GM23338 (cell line): ENCODE measurements around the gene ABI3. TPM values are rescaled to one million over a fixed set of nuclear protein-coding genes. Genes with fewer than 3 reads are reported as not detected.

Source experiments
- ATAC-seq: fragments of 200-7000 bp; cut with Tn5 transposase; 3 replicates; pipeline ENCODE4 v1.9.1; 2020
- DNase-seq: peaks from one replicate; pipeline ENCODE4 v3.0.0-alpha.2; 2015; ENCODE audit warnings: low spot score
- H2AFZ ChIP-seq: fragments of 200-600 bp; sonication (generic); 2 replicates; pipeline ENCODE4 v1.8.0; 2016; ENCODE audit warnings: antibody characterized with exemption, mild to moderate bottlenecking, moderate library complexity
- H3F3A ChIP-seq: fragments of 200-600 bp; sonication (generic); replicated peaks from 2 replicates; pipeline ENCODE4 v1.8.0; 2017; ENCODE audit warnings: antibody characterized with exemption, mixed run types, low read depth
- H3K27ac ChIP-seq: fragments of 200-600 bp; sonication (generic); 2 replicates; pipeline ENCODE4 v1.6.1; 2016; ENCODE audit warnings: low read depth
- H3K27me3 ChIP-seq: fragments of 200-600 bp; sonication (generic); 2 replicates; pipeline ENCODE4 v1.8.0; 2016; ENCODE audit warnings: mild to moderate bottlenecking, mixed run types, moderate library complexity; ENCODE audit not compliant: insufficient read depth
- H3K36me3 ChIP-seq: fragments of 200-600 bp; sonication (generic); 2 replicates; pipeline ENCODE4 v1.8.0; 2016; ENCODE audit warnings: mild to moderate bottlenecking; ENCODE audit not compliant: insufficient read depth
- H3K4me1 ChIP-seq: fragments of 200-600 bp; sonication (generic); 2 replicates; pipeline ENCODE4 v1.8.0; 2016; ENCODE audit warnings: mild to moderate bottlenecking, moderate library complexity; ENCODE audit not compliant: insufficient read depth
- H3K4me2 ChIP-seq: fragments of 200-600 bp; sonication (generic); 2 replicates; pipeline ENCODE4 v1.7.1; 2017; ENCODE audit warnings: mixed run types
- H3K4me3 ChIP-seq: fragments of 200-600 bp; sonication (generic); 2 replicates; pipeline ENCODE4 v1.6.1; 2016; ENCODE audit warnings: mixed run types
- H3K79me2 ChIP-seq: fragments of 200-600 bp; sonication (generic); replicated peaks from 2 replicates; pipeline ENCODE4 v1.8.0; 2017; ENCODE audit warnings: mild to moderate bottlenecking; ENCODE audit not compliant: insufficient read depth
- H3K9me2 ChIP-seq: fragments of 200-600 bp; sonication (generic); 2 replicates; pipeline ENCODE4 v1.8.0; 2017; ENCODE audit not compliant: insufficient read depth
- H4K20me1 ChIP-seq: fragments of 200-600 bp; sonication (generic); replicated peaks from 2 replicates; pipeline ENCODE4 v1.8.0; 2017; ENCODE audit warnings: mild to moderate bottlenecking; ENCODE audit not compliant: insufficient read depth
- H3K27ac Mint-ChIP-seq: 2 replicates; pipeline ENCODE4 v1.8.0; 2020; ENCODE audit warnings: inconsistent platforms, mild to moderate bottlenecking, moderate library complexity, mixed read lengths
- H3K27me3 Mint-ChIP-seq: 3 replicates; pipeline ENCODE4 v1.8.0; 2022; ENCODE audit warnings: low read depth, mild to moderate bottlenecking, moderate library complexity, mixed read lengths, inconsistent platforms; ENCODE audit not compliant: insufficient read depth, poor library complexity
- H3K36me3 Mint-ChIP-seq: 3 replicates; pipeline ENCODE4 v1.8.0; 2021; ENCODE audit warnings: low read depth, mild to moderate bottlenecking, inconsistent platforms, moderate library complexity, mixed read lengths
- H3K4me1 Mint-ChIP-seq: 3 replicates; pipeline ENCODE4 v1.8.0; 2020; ENCODE audit warnings: mild to moderate bottlenecking, inconsistent platforms, mixed read lengths
- H3K4me3 Mint-ChIP-seq: 3 replicates; pipeline ENCODE4 v1.8.0; 2021; ENCODE audit warnings: moderate library complexity, mild to moderate bottlenecking, inconsistent platforms, mixed read lengths
- H3K9me3 Mint-ChIP-seq: 3 replicates; pipeline ENCODE4 v1.8.0; 2020; ENCODE audit warnings: moderate library complexity, mild to moderate bottlenecking, inconsistent platforms, mixed read lengths
- CTCF ChIP-seq, 2 experiments: fragments of 200-600 bp in 1 of 2; sonication (generic) in 1 of 2; conservative IDR thresholded peaks; 2 replicates each; pipeline versions ENCODE4 v1.5.1 to v1.6.1; 2016 to 2017; ENCODE audit warnings: antibody characterized with exemption in 2 of 2, low read depth in 2 of 2, mild to moderate bottlenecking in 2 of 2, moderate library complexity in 1 of 2
- EZH2phosphoT487 ChIP-seq: fragments of 200-600 bp; sonication (generic); IDR thresholded peaks from one replicate; pipeline ENCODE4 v1.8.1; 2018; ENCODE audit warnings: antibody characterized with exemption; ENCODE audit not compliant: unreplicated experiment
- NANOG ChIP-seq: IDR thresholded peaks from 2 replicates; pipeline ENCODE4 v1.6.1; 2016; ENCODE audit warnings: antibody characterized with exemption, borderline replicate concordance
- POLR2AphosphoS5 ChIP-seq: IDR thresholded peaks from 2 replicates; pipeline ENCODE4 v1.6.1; 2016; ENCODE audit warnings: antibody characterized with exemption, low read depth
- REST ChIP-seq: IDR thresholded peaks from one replicate; pipeline ENCODE4 v1.6.1; 2018; ENCODE audit warnings: antibody characterized with exemption; ENCODE audit not compliant: unreplicated experiment
- STAT1 ChIP-seq: IDR thresholded peaks from one replicate; pipeline ENCODE4 v1.6.1; 2016; ENCODE audit warnings: antibody characterized with exemption; ENCODE audit not compliant: unreplicated experiment
- ZNF114 ChIP-seq: fragments of 250-450 bp; sonication (Bioruptor Pico); IDR thresholded peaks from 2 replicates; pipeline ENCODE4 v1.5.0; 2020; ENCODE audit warnings: mild to moderate bottlenecking, moderate library complexity
- ZNF331 ChIP-seq: fragments of 250-450 bp; sonication (Bioruptor Pico); IDR thresholded peaks from 2 replicates; pipeline ENCODE4 v1.5.0; 2020; ENCODE audit warnings: low read depth, mild to moderate bottlenecking, moderate library complexity
- polyA plus RNA-seq: library from polyadenylated mRNA; unstranded; fragments of >200 nt; fragmentation: Nextera tagmentation; extraction: Ambion mirVana; gene quantifications from 2 replicates; pipeline ENCODE4 v1.2.1, GENCODE V29; 2016
- total RNA-seq: library from RNA; depleted of rRNA; stranded (reverse); fragments of >200 nt; shearing (Covaris generic); gene quantifications from 2 replicates; pipeline ENCODE4 v1.2.3, GENCODE V29; 2014
- TF ChIP-seq, protein P1 (sequence below): fragments of 250-450 bp; sonication (Bioruptor Pico); IDR thresholded peaks from 2 replicates; pipeline ENCODE4 v1.5.0; 2020; ENCODE audit warnings: mild to moderate bottlenecking, moderate library complexity

The ABI3 gene
- total and polyA plus RNA-seq, 2 experiments from 2014 or later = 1.8 to 3.0 TPM

- Mint-ChIP-seq H3K9me3 (no peaks in the 10 kb centered on the region; the same call in 2 of the 3 replicates), H3K4me1 (peaks cover 3% of the 10 kb centered on the region; the same call in 1 of the 3 replicates), H3K4me3 (no peak overlapping the region), H3K36me3 (no peaks in the 10 kb centered on the region), H3K27ac (no peak overlapping the region), H3K27me3 (peaks cover 10% of the 10 kb centered on the region)
- H3K4me3 ChIP-seq = no peak overlapping the region
- H3K9me2 ChIP-seq = no peaks in the 10 kb centered on the region
- no peaks in the 10 kb centered on the region for H3K79me2 ChIP-seq
- no peaks in the 10 kb centered on the region for H3K36me3 ChIP-seq
- H3F3A ChIP-seq = no peaks in the 10 kb centered on the region
- H3K27me3 ChIP-seq = no peaks in the 10 kb centered on the region; the same call in 1 of the 2 replicates
- ATAC-seq (peak; percentile 66), DNase-seq (no peak)
- TF ChIP-seq POLR2AphosphoS5 (no peak), ZNF331 (no peak), STAT1 (no peak), ZNF114 (no peak), REST (no peak), CTCF (conservative IDR thresholded peaks at IDR 0.05; ENCODE audit: low read depth in 2 of 2) (peak; percentile 25 to 52)
- no peaks in the 10 kb centered on the region for H3K4me1 ChIP-seq
- no peak overlapping the region for H3K27ac ChIP-seq
- H2AFZ ChIP-seq = peak overlapping the region; percentile 40; the same call in 1 of the 2 replicates
- H4K20me1 ChIP-seq = no peaks in the 10 kb centered on the region
- no peak overlapping the region for H3K4me2 ChIP-seq
Observed at GRCh38 chr17:49254066-49254465, 43.6 kb downstream of the ABI3 start.

DNA sequence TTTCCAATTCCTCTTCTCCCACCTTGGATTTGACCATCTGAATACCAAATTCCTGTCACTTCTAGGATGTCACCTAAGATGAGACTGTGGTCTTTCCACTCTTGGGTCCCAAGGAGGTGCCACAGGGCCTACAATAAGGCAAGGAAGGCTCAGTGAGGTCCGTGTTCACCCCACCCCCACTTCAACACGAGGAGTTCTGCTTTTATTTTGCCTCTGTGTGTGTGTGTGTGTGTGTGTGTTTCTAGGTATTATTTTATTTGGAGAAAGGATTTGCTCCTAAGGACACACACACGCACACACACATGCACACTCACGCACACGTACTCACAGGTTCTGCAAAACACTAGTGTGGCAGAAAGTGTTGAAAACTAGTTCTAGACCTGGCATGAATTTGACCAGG is 44.6 kb downstream of the ABI3 start:
- DNase-seq (no peak), ATAC-seq (no peak)
- H3K36me3 ChIP-seq = no peaks in the 10 kb centered on the region
- H2AFZ ChIP-seq = no peak overlapping the region
- Mint-ChIP-seq H3K27ac (no peak overlapping the region), H3K4me1 (peaks cover 3% of the 10 kb centered on the region; the same call in 1 of the 3 replicates), H3K36me3 (no peaks in the 10 kb centered on the region), H3K4me3 (no peak overlapping the region), H3K27me3 (peaks cover 16% of the 10 kb centered on the region), H3K9me3 (no peaks in the 10 kb centered on the region; the same call in 2 of the 3 replicates)
- H3K4me1 ChIP-seq = no peaks in the 10 kb centered on the region
- no peak overlapping the region for H3K4me3 ChIP-seq
- no peaks in the 10 kb centered on the region for H3K79me2 ChIP-seq
- H4K20me1 ChIP-seq = no peaks in the 10 kb centered on the region
- no peak overlapping the region for H3K4me2 ChIP-seq
- peaks cover 10% of the 10 kb centered on the region; the same call in 1 of the 2 replicates for H3K27me3 ChIP-seq
- no peak overlapping the region for H3K27ac ChIP-seq
- H3F3A ChIP-seq = no peaks in the 10 kb centered on the region
- no peaks in the 10 kb centered on the region for H3K9me2 ChIP-seq
- TF ChIP-seq, protein P1, sequence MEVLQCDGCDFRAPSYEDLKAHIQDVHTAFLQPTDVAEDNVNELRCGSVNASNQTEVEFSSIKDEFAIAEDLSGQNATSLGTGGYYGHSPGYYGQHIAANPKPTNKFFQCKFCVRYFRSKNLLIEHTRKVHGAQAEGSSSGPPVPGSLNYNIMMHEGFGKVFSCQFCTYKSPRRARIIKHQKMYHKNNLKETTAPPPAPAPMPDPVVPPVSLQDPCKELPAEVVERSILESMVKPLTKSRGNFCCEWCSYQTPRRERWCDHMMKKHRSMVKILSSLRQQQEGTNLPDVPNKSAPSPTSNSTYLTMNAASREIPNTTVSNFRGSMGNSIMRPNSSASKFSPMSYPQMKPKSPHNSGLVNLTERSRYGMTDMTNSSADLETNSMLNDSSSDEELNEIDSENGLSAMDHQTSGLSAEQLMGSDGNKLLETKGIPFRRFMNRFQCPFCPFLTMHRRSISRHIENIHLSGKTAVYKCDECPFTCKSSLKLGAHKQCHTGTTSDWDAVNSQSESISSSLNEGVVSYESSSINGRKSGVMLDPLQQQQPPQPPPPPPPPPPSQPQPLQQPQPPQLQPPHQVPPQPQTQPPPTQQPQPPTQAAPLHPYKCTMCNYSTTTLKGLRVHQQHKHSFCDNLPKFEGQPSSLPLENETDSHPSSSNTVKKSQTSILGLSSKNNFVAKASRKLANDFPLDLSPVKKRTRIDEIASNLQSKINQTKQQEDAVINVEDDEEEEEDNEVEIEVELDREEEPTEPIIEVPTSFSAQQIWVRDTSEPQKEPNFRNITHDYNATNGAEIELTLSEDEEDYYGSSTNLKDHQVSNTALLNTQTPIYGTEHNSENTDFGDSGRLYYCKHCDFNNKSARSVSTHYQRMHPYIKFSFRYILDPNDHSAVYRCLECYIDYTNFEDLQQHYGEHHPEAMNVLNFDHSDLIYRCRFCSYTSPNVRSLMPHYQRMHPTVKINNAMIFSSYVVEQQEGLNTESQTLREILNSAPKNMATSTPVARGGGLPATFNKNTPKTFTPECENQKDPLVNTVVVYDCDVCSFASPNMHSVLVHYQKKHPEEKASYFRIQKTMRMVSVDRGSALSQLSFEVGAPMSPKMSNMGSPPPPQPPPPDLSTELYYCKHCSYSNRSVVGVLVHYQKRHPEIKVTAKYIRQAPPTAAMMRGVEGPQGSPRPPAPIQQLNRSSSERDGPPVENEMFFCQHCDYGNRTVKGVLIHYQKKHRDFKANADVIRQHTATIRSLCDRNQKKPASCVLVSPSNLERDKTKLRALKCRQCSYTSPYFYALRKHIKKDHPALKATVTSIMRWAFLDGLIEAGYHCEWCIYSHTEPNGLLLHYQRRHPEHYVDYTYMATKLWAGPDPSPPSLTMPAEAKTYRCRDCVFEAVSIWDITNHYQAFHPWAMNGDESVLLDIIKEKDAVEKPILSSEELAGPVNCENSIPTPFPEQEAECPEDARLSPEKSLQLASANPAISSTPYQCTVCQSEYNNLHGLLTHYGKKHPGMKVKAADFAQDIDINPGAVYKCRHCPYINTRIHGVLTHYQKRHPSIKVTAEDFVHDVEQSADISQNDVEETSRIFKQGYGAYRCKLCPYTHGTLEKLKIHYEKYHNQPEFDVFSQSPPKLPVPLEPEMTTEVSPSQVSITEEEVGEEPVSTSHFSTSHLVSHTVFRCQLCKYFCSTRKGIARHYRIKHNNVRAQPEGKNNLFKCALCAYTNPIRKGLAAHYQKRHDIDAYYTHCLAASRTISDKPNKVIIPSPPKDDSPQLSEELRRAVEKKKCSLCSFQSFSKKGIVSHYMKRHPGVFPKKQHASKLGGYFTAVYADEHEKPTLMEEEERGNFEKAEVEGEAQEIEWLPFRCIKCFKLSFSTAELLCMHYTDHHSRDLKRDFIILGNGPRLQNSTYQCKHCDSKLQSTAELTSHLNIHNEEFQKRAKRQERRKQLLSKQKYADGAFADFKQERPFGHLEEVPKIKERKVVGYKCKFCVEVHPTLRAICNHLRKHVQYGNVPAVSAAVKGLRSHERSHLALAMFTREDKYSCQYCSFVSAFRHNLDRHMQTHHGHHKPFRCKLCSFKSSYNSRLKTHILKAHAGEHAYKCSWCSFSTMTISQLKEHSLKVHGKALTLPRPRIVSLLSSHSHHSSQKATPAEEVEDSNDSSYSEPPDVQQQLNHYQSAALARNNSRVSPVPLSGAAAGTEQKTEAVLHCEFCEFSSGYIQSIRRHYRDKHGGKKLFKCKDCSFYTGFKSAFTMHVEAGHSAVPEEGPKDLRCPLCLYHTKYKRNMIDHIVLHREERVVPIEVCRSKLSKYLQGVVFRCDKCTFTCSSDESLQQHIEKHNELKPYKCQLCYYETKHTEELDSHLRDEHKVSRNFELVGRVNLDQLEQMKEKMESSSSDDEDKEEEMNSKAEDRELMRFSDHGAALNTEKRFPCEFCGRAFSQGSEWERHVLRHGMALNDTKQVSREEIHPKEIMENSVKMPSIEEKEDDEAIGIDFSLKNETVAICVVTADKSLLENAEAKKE (CRISPR knock-in tag) = no peak
- no peak for TF ChIP-seq EZH2phosphoT487
- TF ChIP-seq NANOG = no peak
- no peak for TF ChIP-seq ZNF331
